Dermis blood vessel endothelial cell (primary cell): ENCODE measurements around the gene POC1B. TPM values are rescaled to one million over a fixed set of nuclear protein-coding genes. Genes with fewer than 3 reads are reported as not detected.

Experiments used
- DNase-seq: peaks from one replicate; pipeline ENCODE4 v3.0.0; 2010
- total RNA-seq: library from RNA; depleted of rRNA; stranded (reverse); fragments of >200 nt; gene quantifications from 2 replicates; pipeline ENCODE4 v1.2.3, GENCODE V29; 2014

The POC1B gene
- 17.9 and 25.2 TPM in 2 replicates for total RNA-seq

GRCh38 chr12:89525824-89526770 is at the start of gene POC1B:
POC1B (minus strand) TSS chr12:89526047; CDS start chr12:89525895, 152 bp downstream.
- peak; percentile 77 for DNase-seq

- no peak for DNase-seq
Observed at GRCh38 chr12:89575374-89575773, 49.5 kb upstream of the POC1B start.

GRCh38 chr12:89574736-89575208 is 48.9 kb upstream of the POC1B start:
- DNase-seq: peak; percentile 80

- DNase-seq: no peak
Observed at GRCh38 chr12:89573051-89573810, 47.4 kb upstream of the POC1B start.

GRCh38 chr12:89571491-89572195 is 45.8 kb upstream of the POC1B start:
- no peak for DNase-seq

GRCh38 chr12:89568484-89568883 is 42.6 kb upstream of the POC1B start:
- DNase-seq: no peak

- DNase-seq: no peak
Observed at GRCh38 chr12:89567691-89568239, 41.9 kb upstream of the POC1B start.

GRCh38 chr12:89566615-89567014 is 40.8 kb upstream of the POC1B start:
- DNase-seq: no peak

- DNase-seq: no peak
Observed at GRCh38 chr12:89565002-89565401, 39.2 kb upstream of the POC1B start.

- DNase-seq: no peak
Observed at GRCh38 chr12:89559753-89560152, 33.9 kb upstream of the POC1B start.

GRCh38 chr12:89556976-89557375 is 31.1 kb upstream of the POC1B start:
- peak; percentile 81 for DNase-seq

GRCh38 chr12:89552376-89552775 is 26.5 kb upstream of the POC1B start:
- peak; percentile 52 for DNase-seq

- DNase-seq: no peak
Observed at GRCh38 chr12:89551747-89552146, 25.9 kb upstream of the POC1B start.

- no peak for DNase-seq
Observed at GRCh38 chr12:89547101-89547500, 21.3 kb upstream of the POC1B start.

- DNase-seq: no peak
Observed at GRCh38 chr12:89546151-89546550, 20.3 kb upstream of the POC1B start.

- DNase-seq: peak; percentile 74
Observed at GRCh38 chr12:89544681-89545184, 18.9 kb upstream of the POC1B start.

- DNase-seq: no peak
Observed at GRCh38 chr12:89544022-89544421, 18.2 kb upstream of the POC1B start.

- peak; percentile 92 for DNase-seq
Observed at GRCh38 chr12:89542912-89543592, 17.2 kb upstream of the POC1B start.

GRCh38 chr12:89542236-89542635 is 16.4 kb upstream of the POC1B start:
- DNase-seq: no peak

GRCh38 chr12:89540586-89540985 is 14.7 kb upstream of the POC1B start:
- DNase-seq: no peak

- DNase-seq: no peak
Observed at GRCh38 chr12:89539426-89540223, 13.8 kb upstream of the POC1B start.
